Measurements from ENCODE around the gene MSX2.

DNA sequence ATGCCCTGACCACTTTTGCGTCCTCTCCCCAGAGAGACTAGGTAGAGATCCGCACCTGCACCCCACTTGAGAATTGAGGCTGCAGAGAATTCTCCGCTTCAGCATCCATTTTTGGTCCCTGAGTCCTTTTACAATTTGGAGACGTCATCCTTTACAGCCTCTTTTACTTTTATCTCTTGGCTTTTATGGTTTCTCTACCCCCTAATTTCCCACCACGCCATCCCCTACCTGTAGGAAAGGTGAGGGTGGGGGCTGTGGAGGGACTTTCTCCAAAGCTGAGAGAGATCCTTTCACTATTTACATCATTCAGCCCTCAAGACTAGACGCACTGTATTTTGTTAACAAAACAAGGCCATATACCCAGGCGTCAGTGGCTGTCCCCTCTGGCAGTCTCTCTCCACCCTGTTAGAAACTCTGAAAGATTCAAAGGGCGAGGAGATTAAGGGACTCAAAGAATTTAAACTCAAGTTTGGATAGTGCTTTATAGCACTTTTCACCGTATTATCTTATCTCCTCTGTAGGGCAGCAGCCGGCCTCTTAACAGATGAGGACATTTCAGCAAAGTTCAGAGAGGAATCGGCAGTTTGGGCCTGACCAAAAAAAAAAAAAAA lies 1.7 kb downstream of the MSX2 start:
- no peak for TF ChIP-seq CTCF (IDR thresholded peaks at IDR 0.05)
- no peak for TF ChIP-seq POLR2A (IDR thresholded peaks at IDR 0.05)
